Fibroblast of lung (primary cell): ENCODE measurements around the gene MICAL2. TPM values are rescaled to one million over a fixed set of nuclear protein-coding genes. Genes with fewer than 3 reads are reported as not detected.

Source experiments
- DNase-seq, 2 donors: peaks; one replicate each; pipeline versions ENCODE4 v3.0.0 to v3.0.0-alpha.2; 2010; ENCODE audit warnings: low read depth in 2 of 2
- H2AFZ ChIP-seq: 2 replicates; pipeline ENCODE4 v1.5.1; 2012; ENCODE audit warnings: low read length, control low read depth, inconsistent platforms
- H3K27ac ChIP-seq: 2 replicates; pipeline ENCODE4 v1.5.1; 2011; ENCODE audit warnings: low read length, control low read depth; ENCODE audit not compliant: insufficient read depth
- H3K27me3 ChIP-seq: 2 replicates; pipeline ENCODE4 v1.5.1; 2011; ENCODE audit warnings: mild to moderate bottlenecking, low read length; ENCODE audit not compliant: control insufficient read depth, insufficient read depth
- H3K36me3 ChIP-seq: 2 replicates; pipeline ENCODE4 v1.5.1; 2011; ENCODE audit warnings: low read length; ENCODE audit not compliant: control insufficient read depth, insufficient read depth
- H3K4me1 ChIP-seq: 2 replicates; pipeline ENCODE4 v1.5.1; 2011; ENCODE audit warnings: low read length; ENCODE audit not compliant: control insufficient read depth, insufficient read depth; ENCODE audit errors: extremely low read depth
- H3K4me2 ChIP-seq: 2 replicates; pipeline ENCODE4 v1.5.1; 2011; ENCODE audit warnings: low read length, control low read depth; ENCODE audit not compliant: insufficient read depth; ENCODE audit errors: extremely low read depth
- H3K4me3 ChIP-seq, 4 experiments: fragments of 200-600 bp in 1 of 4; sonication (generic) in 1 of 4; replicated peaks in 1 of 4; 2 replicates each; pipeline ENCODE4 v1.5.1; 2011 to 2016; ENCODE audit warnings: low read length in 4 of 4, low read depth in 3 of 4, mild to moderate bottlenecking in 3 of 4, control low read depth in 2 of 4, inconsistent platforms in 1 of 4, mixed read lengths in 1 of 4; ENCODE audit not compliant: insufficient read depth in 1 of 4; ENCODE audit errors: control extremely low read depth in 1 of 4
- H3K79me2 ChIP-seq: 2 replicates; pipeline ENCODE4 v1.5.1; 2012; ENCODE audit warnings: mild to moderate bottlenecking, low read length, inconsistent platforms; ENCODE audit not compliant: control insufficient read depth, insufficient read depth
- H3K9ac ChIP-seq: 2 replicates; pipeline ENCODE4 v1.5.1; 2011; ENCODE audit warnings: mild to moderate bottlenecking, low read length, control low read depth; ENCODE audit not compliant: insufficient read depth
- H3K9me3 ChIP-seq: 2 replicates; pipeline ENCODE4 v1.5.1; 2012; ENCODE audit warnings: low read depth, low read length; ENCODE audit not compliant: control insufficient read depth, insufficient read depth
- H4K20me1 ChIP-seq: 2 replicates; pipeline ENCODE4 v1.5.1; 2011; ENCODE audit warnings: low read length; ENCODE audit not compliant: control insufficient read depth, insufficient read depth; ENCODE audit errors: extremely low read depth
- EZH2 ChIP-seq: IDR thresholded peaks from 2 replicates; pipeline ENCODE4 v1.5.1; 2012; ENCODE audit warnings: low read length, control low read depth, mild to moderate bottlenecking; ENCODE audit errors: missing control alignments
- polyA plus RNA-seq, 2 donors: library from polyadenylated mRNA; depleted of rRNA in 1 of 2; stranded (reverse) in 1 of 2; unstranded in 1 of 2; fragments of >200 nt; gene quantifications; 2 replicates each; pipeline ENCODE4 v1.2.1, GENCODE V29; 2011 to 2012; ENCODE audit warnings: missing spikeins in 1 of 2
- total RNA-seq: library from RNA; depleted of rRNA; stranded (reverse); fragments of >200 nt; gene quantifications from 2 replicates; pipeline ENCODE4 v1.2.1, GENCODE V29; 2014
- TF ChIP-seq, protein P1 (sequence below), 2 donors: IDR thresholded peaks in 1 of 2; conservative IDR thresholded peaks in 1 of 2; 1 replicate in 1 of 2; 2 replicates in 1 of 2; pipeline ENCODE4 v1.5.1; 2011 to 2012; ENCODE audit warnings: low read length in 2 of 2, control low read depth in 1 of 2, inconsistent platforms in 1 of 2, low read depth in 1 of 2, mild to moderate bottlenecking in 1 of 2

The MICAL2 gene
- total and polyA plus RNA-seq, 2 donors (not counting 1 experiment from before 2014, with no cell fraction given): 78.5 to 275 TPM

DNA sequence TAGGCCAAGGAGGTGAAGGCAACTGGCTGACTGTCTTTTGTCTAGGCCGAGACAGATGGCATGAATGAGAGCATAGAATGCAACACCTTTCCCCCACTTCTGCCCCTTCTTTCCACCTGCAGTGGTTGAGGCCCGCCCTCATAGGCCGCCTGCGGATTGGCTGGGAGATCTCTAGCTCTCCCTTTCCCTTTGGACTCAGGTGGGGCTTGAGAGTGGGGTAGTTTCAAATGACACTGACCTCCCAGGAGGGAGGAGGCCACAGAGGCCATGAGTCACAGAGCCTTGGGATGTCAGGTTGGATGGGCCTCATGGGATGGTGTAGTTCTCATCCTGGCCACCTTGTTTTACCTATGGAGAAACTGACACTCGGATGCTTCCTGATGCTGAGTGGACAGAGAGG, 9.1 kb downstream of the MICAL2 start:
- TF ChIP-seq EZH2: no peak
- TF ChIP-seq, protein P1, sequence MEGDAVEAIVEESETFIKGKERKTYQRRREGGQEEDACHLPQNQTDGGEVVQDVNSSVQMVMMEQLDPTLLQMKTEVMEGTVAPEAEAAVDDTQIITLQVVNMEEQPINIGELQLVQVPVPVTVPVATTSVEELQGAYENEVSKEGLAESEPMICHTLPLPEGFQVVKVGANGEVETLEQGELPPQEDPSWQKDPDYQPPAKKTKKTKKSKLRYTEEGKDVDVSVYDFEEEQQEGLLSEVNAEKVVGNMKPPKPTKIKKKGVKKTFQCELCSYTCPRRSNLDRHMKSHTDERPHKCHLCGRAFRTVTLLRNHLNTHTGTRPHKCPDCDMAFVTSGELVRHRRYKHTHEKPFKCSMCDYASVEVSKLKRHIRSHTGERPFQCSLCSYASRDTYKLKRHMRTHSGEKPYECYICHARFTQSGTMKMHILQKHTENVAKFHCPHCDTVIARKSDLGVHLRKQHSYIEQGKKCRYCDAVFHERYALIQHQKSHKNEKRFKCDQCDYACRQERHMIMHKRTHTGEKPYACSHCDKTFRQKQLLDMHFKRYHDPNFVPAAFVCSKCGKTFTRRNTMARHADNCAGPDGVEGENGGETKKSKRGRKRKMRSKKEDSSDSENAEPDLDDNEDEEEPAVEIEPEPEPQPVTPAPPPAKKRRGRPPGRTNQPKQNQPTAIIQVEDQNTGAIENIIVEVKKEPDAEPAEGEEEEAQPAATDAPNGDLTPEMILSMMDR (conservative IDR thresholded peaks at IDR 0.05 in 1 of 2, IDR thresholded peaks at IDR 0.05 in 1 of 2; ENCODE audit: low read depth in 1 of 2, low read length in 2 of 2): no peak
- H3K36me3 ChIP-seq: peaks cover 9% of the 10 kb centered on the region
- no peak overlapping the region for H2AFZ ChIP-seq
- H3K79me2 ChIP-seq: peaks cover 94% of the 10 kb centered on the region
- H4K20me1 ChIP-seq: no peaks in the 10 kb centered on the region
- no peak overlapping the region for H3K4me3 ChIP-seq
- H3K4me2 ChIP-seq: no peak overlapping the region
- H3K27me3 ChIP-seq: no peaks in the 10 kb centered on the region
- no peak overlapping the region for H3K9ac ChIP-seq
- peak overlapping the region; percentile 44 for H3K27ac ChIP-seq
- DNase-seq: no peak
- H3K4me1 ChIP-seq: peaks cover 39% of the 10 kb centered on the region
- H3K9me3 ChIP-seq: no peaks in the 10 kb centered on the region

DNA sequence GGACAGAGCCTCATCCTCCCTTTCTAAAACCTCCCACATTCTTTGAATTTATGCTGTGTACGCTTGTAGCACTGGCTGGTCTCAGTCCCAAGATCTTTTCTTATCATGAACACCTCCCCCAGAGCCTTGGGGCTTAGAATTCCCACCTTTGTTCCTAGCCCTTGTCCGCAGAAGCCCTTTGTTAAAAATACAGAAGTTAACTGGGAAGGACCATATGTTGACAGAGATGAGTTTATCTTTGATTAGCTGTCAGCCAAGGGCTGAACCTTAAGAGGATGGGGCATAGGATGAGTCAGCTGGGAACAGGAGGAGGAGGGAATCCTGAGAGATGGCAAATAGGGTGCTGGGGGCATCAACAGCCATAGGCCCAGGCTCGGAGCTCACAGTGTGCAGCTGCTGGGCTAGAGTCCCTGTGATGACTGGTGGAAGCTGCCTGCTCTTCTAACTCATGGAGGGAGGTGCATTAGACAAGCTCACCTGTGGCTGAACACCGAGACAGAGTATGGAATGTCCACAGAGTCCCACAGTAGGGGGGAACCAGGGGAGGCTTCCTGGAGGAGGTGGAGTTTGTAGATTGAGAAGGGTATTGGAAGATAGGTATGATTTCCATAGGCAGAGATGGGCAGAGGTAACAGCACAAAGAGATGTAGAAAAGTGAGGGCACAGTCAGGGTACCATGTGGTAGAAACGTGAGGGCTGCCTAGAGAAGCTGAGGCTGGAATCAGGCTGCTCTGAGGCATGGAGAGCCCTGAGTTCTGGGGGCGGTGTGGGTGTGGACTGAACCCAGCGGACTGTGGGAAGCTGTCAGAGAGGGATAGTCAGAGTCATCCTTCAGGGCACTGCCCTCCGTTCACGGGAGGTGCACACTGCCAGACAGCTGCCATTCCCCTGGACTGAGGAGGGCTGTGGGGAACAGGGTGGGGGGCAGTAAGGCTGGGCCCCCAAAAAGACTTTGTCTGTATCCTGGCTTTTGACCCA, 9.9 kb downstream of the MICAL2 start:
- Histone ChIP-seq H3K4me3 (no peak overlapping the region), H3K79me2 (peaks cover 92% of the 10 kb centered on the region), H3K36me3 (peaks cover 9% of the 10 kb centered on the region), H3K4me2 (peak overlapping the region; percentile 32), H3K27me3 (no peaks in the 10 kb centered on the region), H2AFZ (no peak overlapping the region), H3K4me1 (peaks cover 38% of the 10 kb centered on the region), H4K20me1 (no peaks in the 10 kb centered on the region), H3K9me3 (no peaks in the 10 kb centered on the region), H3K9ac (no peak overlapping the region), H3K27ac (peak overlapping the region; percentile 44)
- TF ChIP-seq EZH2: no peak
- TF ChIP-seq, protein P1 (conservative IDR thresholded peaks at IDR 0.05 in 1 of 2, IDR thresholded peaks at IDR 0.05 in 1 of 2; ENCODE audit: low read depth in 1 of 2, low read length in 2 of 2): no peak
- no peak for DNase-seq

DNA sequence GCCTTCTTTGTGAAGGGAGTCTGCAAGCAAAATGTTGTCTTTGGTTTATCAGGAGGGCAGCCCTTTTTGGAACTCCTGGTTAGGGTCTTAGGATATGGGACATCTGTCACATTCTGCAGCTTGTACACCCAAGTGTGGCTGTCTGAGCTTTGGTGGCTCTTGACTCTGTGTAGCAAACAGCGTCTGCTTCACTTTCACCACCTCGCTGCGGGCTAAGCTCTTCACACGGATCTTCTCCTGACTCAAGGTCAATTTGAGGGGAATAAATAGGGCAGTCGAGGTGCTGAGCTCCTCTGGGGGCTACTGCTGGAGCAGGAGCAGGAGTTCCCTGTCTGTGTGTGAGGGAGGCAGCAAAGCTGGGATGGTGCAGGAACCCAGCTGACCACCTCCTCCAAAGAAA, 10.6 kb downstream of the MICAL2 start:
- no peak overlapping the region for H3K27ac ChIP-seq
- no peak overlapping the region for H2AFZ ChIP-seq
- H3K4me2 ChIP-seq: no peak overlapping the region
- no peaks in the 10 kb centered on the region for H3K27me3 ChIP-seq
- no peaks in the 10 kb centered on the region for H4K20me1 ChIP-seq
- peaks cover 44% of the 10 kb centered on the region for H3K4me1 ChIP-seq
- no peak overlapping the region for H3K4me3 ChIP-seq
- DNase-seq: no peak
- TF ChIP-seq EZH2: no peak
- TF ChIP-seq, protein P1 (conservative IDR thresholded peaks at IDR 0.05 in 1 of 2, IDR thresholded peaks at IDR 0.05 in 1 of 2; ENCODE audit: low read depth in 1 of 2, low read length in 2 of 2): no peak
- H3K9me3 ChIP-seq: no peaks in the 10 kb centered on the region
- H3K79me2 ChIP-seq: peaks cover 93% of the 10 kb centered on the region
- H3K9ac ChIP-seq: no peak overlapping the region
- peaks cover 9% of the 10 kb centered on the region for H3K36me3 ChIP-seq
